Activated gamma-delta T cell treated with anti-CD3 and anti-CD28 coated beads, Interleukin-2, amount 50 U/mL, for 16 hours (primary cell): ENCODE data around the gene ABAT.

Experiments
- DNase-seq: peaks from one replicate; pipeline ENCODE4 v3.0.0-alpha.2; 2020; ENCODE audit warnings: low read depth

The ABAT gene

GRCh38 chr16:8818504-8819270 is 144.3 kb downstream of the ABAT start:
- no peak for DNase-seq

- DNase-seq: no peak
Observed at GRCh38 chr16:8819411-8820034, 145.1 kb downstream of the ABAT start.

GRCh38 chr16:8822403-8822802 is 148.0 kb downstream of the ABAT start:
- DNase-seq: no peak

GRCh38 chr16:8826278-8826879 is 152.0 kb downstream of the ABAT start:
- DNase-seq: no peak

GRCh38 chr16:8828541-8829165 is 154.2 kb downstream of the ABAT start:
- no peak for DNase-seq

- no peak for DNase-seq
Observed at GRCh38 chr16:8831450-8831849, 157.0 kb downstream of the ABAT start.

GRCh38 chr16:8831871-8832716 is 157.7 kb downstream of the ABAT start:
- no peak for DNase-seq

GRCh38 chr16:8832717-8833105 is 158.3 kb downstream of the ABAT start:
- DNase-seq: no peak
